Activated B cell treated with CpG ODN at 0.5 μM for 24 hours (primary cell): ENCODE data around the gene KCNIP1. TPM values are rescaled to one million over a fixed set of nuclear protein-coding genes. Genes with fewer than 3 reads are reported as not detected.

ENCODE experiments used
- ATAC-seq: fragments of 200-7000 bp; cut with Tn5 transposase; one replicate; pipeline ENCODE4 v1.10.0; 2021; ENCODE audit warnings: low read depth, mild to moderate bottlenecking, moderate library complexity
- CTCF ChIA-PET: fragments of 350-600 bp; sonication (Branson Sonifier 250); formaldehyde crosslinking; loops from one replicate; lab custom pipeline; 2021; ENCODE audit warnings: antibody characterized with exemption; lab: Charles Lee
- POLR2A ChIA-PET: fragments of 350-600 bp; sonication (Branson Sonifier 250); formaldehyde crosslinking; loops from one replicate; lab custom pipeline; 2021; ENCODE audit warnings: antibody characterized with exemption; lab: Charles Lee
- DNase-seq: peaks from one replicate; pipeline ENCODE4 v3.0.0; 2022
- H3K27ac Mint-ChIP-seq: one replicate; pipeline ENCODE4 v1.8.0; 2020; ENCODE audit warnings: mixed read lengths
- H3K27me3 Mint-ChIP-seq: one replicate; pipeline ENCODE4 v1.8.0; 2021; ENCODE audit warnings: mixed read lengths
- H3K36me3 Mint-ChIP-seq: one replicate; pipeline ENCODE4 v1.8.0; 2021; ENCODE audit warnings: low read depth, mixed read lengths
- H3K4me1 Mint-ChIP-seq: one replicate; pipeline ENCODE4 v1.8.0; 2021; ENCODE audit warnings: mixed read lengths
- H3K4me3 Mint-ChIP-seq: one replicate; pipeline ENCODE4 v1.8.0; 2020; ENCODE audit warnings: mild to moderate bottlenecking, mixed read lengths
- H3K9me3 Mint-ChIP-seq: one replicate; pipeline ENCODE4 v1.8.0; 2020; ENCODE audit warnings: mixed read lengths
- CTCF ChIP-seq: fragments of 200-600 bp; IDR thresholded peaks from one replicate; pipeline ENCODE4 v1.8.0; 2022; ENCODE audit warnings: antibody characterized with exemption, mild to moderate bottlenecking
- intact Hi-C: fragments of 100-400 bp; cut with micrococcal nuclease; formaldehyde crosslinking; loops from one replicate; pipeline ENCODE4 v1.15.1; 2024
- total RNA-seq: library from RNA; stranded (reverse); gene quantifications from 2 replicates; pipeline ENCODE4 v1.2.3, GENCODE V29; 2022

Gene KCNIP1
- total RNA-seq, 1 donor from 2014 or later, result not detected

GRCh38 chr5:170534941-170535340 is 31.1 kb downstream of the KCNIP1 start:
- Mint-ChIP-seq H3K4me1 (no peaks in the 10 kb centered on the region), H3K27me3 (peaks cover 14% of the 10 kb centered on the region), H3K9me3 (no peaks in the 10 kb centered on the region), H3K27ac (no peak overlapping the region), H3K36me3 (no peaks in the 10 kb centered on the region), H3K4me3 (no peak overlapping the region)
- DNase-seq (no peak), ATAC-seq (no peak)
- ChIA-PET CTCF (no interaction called here), POLR2A (no interaction called here)
- no peak for TF ChIP-seq CTCF
- intact Hi-C loops, result no loop called here

GRCh38 chr5:170536525-170536924 is 32.7 kb downstream of the KCNIP1 start:
- no peak for ATAC-seq
- Mint-ChIP-seq H3K9me3 (no peaks in the 10 kb centered on the region), H3K27me3 (peaks cover 14% of the 10 kb centered on the region), H3K27ac (no peak overlapping the region), H3K4me3 (no peak overlapping the region), H3K4me1 (no peaks in the 10 kb centered on the region), H3K36me3 (no peaks in the 10 kb centered on the region)
- POLR2A ChIA-PET, result no interaction called here
- CTCF ChIA-PET, result no interaction called here
- no peak for DNase-seq
- TF ChIP-seq CTCF, result no peak
- intact Hi-C loops, result no loop called here

GRCh38 chr5:170537451-170538095 is 33.8 kb downstream of the KCNIP1 start:
- H3K4me3 Mint-ChIP-seq, result no peak overlapping the region

GRCh38 chr5:170538096-170538465 is 34.3 kb downstream of the KCNIP1 start:
- ChIA-PET CTCF (no interaction called here), POLR2A (no interaction called here)
- intact Hi-C loops, result no loop called here
- peaks cover 14% of the 10 kb centered on the region for H3K27me3 Mint-ChIP-seq
- H3K4me3 Mint-ChIP-seq, result no peak overlapping the region
- no peaks in the 10 kb centered on the region for H3K9me3 Mint-ChIP-seq
- H3K36me3 Mint-ChIP-seq, result no peaks in the 10 kb centered on the region
- ATAC-seq, result no peak
- no peaks in the 10 kb centered on the region for H3K4me1 Mint-ChIP-seq
- H3K27ac Mint-ChIP-seq, result no peak overlapping the region
- no peak for DNase-seq
- TF ChIP-seq CTCF, result no peak

More at GRCh38 chr5:170537451-170538095, 33.8 kb downstream of the KCNIP1 start:
- POLR2A ChIA-PET, result no interaction called here
- Mint-ChIP-seq H3K4me1 (no peaks in the 10 kb centered on the region), H3K36me3 (no peaks in the 10 kb centered on the region), H3K27me3 (peaks cover 14% of the 10 kb centered on the region), H3K9me3 (no peaks in the 10 kb centered on the region), H3K27ac (no peak overlapping the region)
- ATAC-seq (no peak), DNase-seq (no peak)
- CTCF ChIA-PET, result no interaction called here
- TF ChIP-seq CTCF, result no peak
- intact Hi-C loops, result no loop called here

GRCh38 chr5:170538696-170539586 is 35.1 kb downstream of the KCNIP1 start:
- POLR2A ChIA-PET, result no interaction called here
- no peak overlapping the region for H3K27ac Mint-ChIP-seq
- intact Hi-C loops, result no loop called here
- no peaks in the 10 kb centered on the region for H3K9me3 Mint-ChIP-seq
- no peak for ATAC-seq
- H3K4me3 Mint-ChIP-seq, result no peak overlapping the region
- H3K27me3 Mint-ChIP-seq, result peaks cover 10% of the 10 kb centered on the region
- CTCF ChIA-PET, result no interaction called here
- DNase-seq, result no peak
- TF ChIP-seq CTCF, result no peak
- H3K36me3 Mint-ChIP-seq, result no peaks in the 10 kb centered on the region
- H3K4me1 Mint-ChIP-seq, result no peaks in the 10 kb centered on the region
